Measurements from ENCODE around the gene MTFP1.

GRCh38 chr22:30433773-30434172 is 8.2 kb downstream of the MTFP1 start:
- no peak for TF ChIP-seq POLR2A (IDR thresholded peaks at IDR 0.05)
- no peak for TF ChIP-seq CTCF (IDR thresholded peaks at IDR 0.05)
